WERI-Rb-1 (cell line): ENCODE data around the gene PHF12.

ENCODE experiments used
- DNase-seq: peaks from one replicate; pipeline ENCODE4 v3.0.0-alpha.2; 2020
- H3K27ac ChIP-seq: fragments of 250-450 bp; sonication (Bioruptor Pico); 2 replicates; pipeline ENCODE4 v1.5.1; 2020; ENCODE audit warnings: mild to moderate bottlenecking, moderate library complexity
- H3K27me3 ChIP-seq: fragments of 250-450 bp; sonication (Bioruptor Pico); 2 replicates; pipeline ENCODE4 v1.5.1; 2021; ENCODE audit warnings: mild to moderate bottlenecking, low read depth, moderate library complexity; ENCODE audit not compliant: insufficient read depth, severe bottlenecking
- H3K36me3 ChIP-seq: fragments of 250-450 bp; sonication (Bioruptor Pico); 2 replicates; pipeline ENCODE4 v1.5.1; 2020; ENCODE audit warnings: mild to moderate bottlenecking, moderate library complexity
- H3K4me3 ChIP-seq: 2 replicates; pipeline ENCODE4 v1.5.1; 2011; ENCODE audit warnings: low read depth, mild to moderate bottlenecking, control low read depth, low read length
- H3K9me3 ChIP-seq: fragments of 250-450 bp; sonication (Bioruptor Pico); 2 replicates; pipeline ENCODE4 v1.5.1; 2021; ENCODE audit warnings: mild to moderate bottlenecking, moderate library complexity; ENCODE audit not compliant: severe bottlenecking
- TF ChIP-seq, protein P1 (sequence below): IDR thresholded peaks from 2 replicates; pipeline ENCODE4 v1.5.1; 2011; ENCODE audit warnings: low read depth, mild to moderate bottlenecking, control low read depth, inconsistent platforms, low read length

Gene PHF12

DNA sequence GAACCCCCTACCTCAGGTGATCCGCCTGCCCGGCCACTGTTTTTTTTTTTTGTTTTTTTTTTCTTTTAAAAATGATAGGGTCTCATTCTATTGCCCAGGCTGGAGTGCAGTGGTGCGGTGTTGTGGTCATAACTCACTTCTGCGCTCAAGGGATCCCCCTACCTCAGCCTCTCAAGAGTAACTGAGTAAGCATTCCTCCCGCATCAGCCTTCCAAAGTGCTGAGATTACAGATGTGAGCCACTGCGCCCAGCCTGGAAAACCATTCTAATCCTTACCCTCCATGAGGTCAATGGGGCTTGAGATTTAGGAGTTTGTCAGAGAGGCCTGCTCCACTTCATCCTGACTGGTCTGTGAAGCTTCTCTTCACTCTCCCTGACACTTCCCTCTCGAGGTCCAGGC lies 84.0 kb downstream of the PHF12 start:
- DNase-seq, result no peak
- TF ChIP-seq, protein P1, sequence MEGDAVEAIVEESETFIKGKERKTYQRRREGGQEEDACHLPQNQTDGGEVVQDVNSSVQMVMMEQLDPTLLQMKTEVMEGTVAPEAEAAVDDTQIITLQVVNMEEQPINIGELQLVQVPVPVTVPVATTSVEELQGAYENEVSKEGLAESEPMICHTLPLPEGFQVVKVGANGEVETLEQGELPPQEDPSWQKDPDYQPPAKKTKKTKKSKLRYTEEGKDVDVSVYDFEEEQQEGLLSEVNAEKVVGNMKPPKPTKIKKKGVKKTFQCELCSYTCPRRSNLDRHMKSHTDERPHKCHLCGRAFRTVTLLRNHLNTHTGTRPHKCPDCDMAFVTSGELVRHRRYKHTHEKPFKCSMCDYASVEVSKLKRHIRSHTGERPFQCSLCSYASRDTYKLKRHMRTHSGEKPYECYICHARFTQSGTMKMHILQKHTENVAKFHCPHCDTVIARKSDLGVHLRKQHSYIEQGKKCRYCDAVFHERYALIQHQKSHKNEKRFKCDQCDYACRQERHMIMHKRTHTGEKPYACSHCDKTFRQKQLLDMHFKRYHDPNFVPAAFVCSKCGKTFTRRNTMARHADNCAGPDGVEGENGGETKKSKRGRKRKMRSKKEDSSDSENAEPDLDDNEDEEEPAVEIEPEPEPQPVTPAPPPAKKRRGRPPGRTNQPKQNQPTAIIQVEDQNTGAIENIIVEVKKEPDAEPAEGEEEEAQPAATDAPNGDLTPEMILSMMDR, result no peak
- Histone ChIP-seq H3K4me3 (no peak overlapping the region), H3K36me3 (no peaks in the 10 kb centered on the region), H3K27ac (peak overlapping the region; percentile 58; the same call in 1 of the 2 replicates), H3K27me3 (no peaks in the 10 kb centered on the region), H3K9me3 (no peaks in the 10 kb centered on the region)

DNA sequence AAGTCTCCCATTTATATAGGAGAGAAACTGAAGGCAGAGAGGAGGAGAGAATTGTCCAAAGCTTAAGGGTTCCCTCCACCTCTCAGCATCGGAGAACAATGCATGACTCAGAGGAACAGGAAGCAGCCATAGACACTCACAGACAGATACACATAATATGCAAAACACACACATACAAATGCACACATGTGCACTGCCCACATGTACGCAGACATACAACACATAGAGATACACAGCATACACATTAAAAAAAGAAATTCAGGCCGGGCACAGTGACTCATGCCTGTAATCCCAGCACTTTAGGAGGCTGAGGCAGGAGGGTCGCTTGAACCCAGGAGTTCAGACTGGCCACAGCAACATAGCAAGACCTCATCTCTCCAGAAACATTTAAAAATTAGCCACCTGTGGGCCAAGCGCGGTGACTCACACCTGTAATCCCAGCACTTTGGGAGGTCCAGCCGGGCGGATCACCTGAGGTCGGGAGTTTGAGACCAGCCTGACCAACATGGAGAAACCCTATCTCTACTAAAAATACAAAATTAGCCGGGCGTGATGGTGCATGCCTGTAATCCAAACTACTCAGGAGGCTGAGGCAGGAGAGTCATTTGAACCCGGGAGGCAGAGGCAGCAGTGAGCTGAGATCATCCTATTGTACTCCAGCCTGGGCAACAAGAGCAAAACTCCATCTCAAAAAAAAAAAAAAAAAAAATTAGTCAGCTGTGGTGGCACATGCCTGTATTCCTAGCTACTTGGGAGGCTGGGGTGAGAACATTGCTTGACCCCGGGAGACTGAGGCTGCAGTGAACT lies 85.2 kb downstream of the PHF12 start:
- Histone ChIP-seq H3K27ac (no peak overlapping the region), H3K4me3 (no peak overlapping the region), H3K9me3 (no peaks in the 10 kb centered on the region), H3K36me3 (no peaks in the 10 kb centered on the region), H3K27me3 (no peaks in the 10 kb centered on the region)
- DNase-seq, result no peak
- TF ChIP-seq, protein P1, result no peak

DNA sequence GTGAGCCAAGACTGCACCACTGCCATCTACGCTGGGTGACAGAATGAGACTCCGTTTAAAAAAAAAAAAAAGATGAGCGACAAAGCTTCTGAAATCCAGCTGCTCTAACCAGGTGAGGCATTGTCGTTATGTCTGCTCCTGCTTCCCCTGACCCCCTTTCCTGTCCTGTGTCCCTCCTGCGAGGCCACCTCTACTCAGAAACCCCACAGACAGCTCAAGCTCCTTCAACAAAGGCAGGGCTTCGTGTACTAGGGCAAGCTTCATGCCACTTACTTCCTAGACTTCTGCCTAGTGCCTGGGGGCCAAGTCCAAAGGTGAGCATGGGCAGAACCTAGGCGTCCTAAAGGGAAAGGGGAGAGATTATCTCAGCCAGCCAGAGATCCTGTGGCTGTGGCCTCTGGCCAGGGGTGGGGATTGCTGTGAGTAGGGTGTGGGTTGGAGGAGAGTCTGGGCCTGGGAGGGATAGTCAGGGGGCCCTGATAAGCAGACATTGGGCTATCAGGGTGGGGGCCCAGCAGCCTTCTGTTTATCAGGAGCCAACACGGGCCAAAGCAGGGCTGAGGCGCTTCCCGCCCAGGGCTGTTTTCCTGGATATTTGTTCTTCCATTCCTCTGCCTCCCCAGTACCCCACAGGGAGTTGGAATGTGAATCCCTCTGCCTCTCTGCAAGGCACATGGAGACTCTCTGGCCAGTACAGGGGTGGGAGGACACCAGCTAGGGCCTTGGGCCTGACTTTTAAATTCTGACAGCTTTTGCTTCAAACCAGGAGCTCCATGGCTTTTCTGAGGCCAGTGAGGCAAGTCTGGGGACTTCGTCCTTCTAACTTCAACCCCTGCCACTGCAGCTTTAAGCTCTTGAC lies 86.1 kb downstream of the PHF12 start:
- TF ChIP-seq, protein P1, result no peak
- no peak overlapping the region for H3K27ac ChIP-seq
- H3K9me3 ChIP-seq, result no peaks in the 10 kb centered on the region
- no peaks in the 10 kb centered on the region for H3K27me3 ChIP-seq
- H3K36me3 ChIP-seq, result peaks cover 7% of the 10 kb centered on the region
- no peak for DNase-seq
- no peak overlapping the region for H3K4me3 ChIP-seq

DNA sequence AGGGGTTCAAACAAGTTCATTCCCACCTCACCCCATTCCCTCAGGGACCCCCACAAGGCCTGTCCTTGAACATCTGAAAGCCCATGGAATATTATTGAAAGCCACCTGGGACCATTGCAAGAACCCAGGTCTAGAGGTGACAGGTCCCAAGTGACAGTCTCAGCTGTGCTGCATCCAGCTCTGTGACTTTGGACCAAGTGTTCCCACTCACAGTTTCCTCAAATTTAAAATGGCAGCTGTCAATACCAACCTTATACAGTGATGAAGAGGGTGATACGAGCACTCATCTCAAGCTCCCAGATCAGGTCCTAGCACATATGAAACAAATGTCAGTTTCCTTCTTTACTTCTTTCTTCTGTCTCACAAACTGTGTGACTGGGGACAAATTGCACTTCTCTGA lies 87.4 kb downstream of the PHF12 start:
- no peak for DNase-seq
- Histone ChIP-seq H3K4me3 (no peak overlapping the region), H3K27me3 (no peaks in the 10 kb centered on the region), H3K27ac (no peak overlapping the region), H3K36me3 (peaks cover 13% of the 10 kb centered on the region), H3K9me3 (no peaks in the 10 kb centered on the region)
- TF ChIP-seq, protein P1, result no peak

DNA sequence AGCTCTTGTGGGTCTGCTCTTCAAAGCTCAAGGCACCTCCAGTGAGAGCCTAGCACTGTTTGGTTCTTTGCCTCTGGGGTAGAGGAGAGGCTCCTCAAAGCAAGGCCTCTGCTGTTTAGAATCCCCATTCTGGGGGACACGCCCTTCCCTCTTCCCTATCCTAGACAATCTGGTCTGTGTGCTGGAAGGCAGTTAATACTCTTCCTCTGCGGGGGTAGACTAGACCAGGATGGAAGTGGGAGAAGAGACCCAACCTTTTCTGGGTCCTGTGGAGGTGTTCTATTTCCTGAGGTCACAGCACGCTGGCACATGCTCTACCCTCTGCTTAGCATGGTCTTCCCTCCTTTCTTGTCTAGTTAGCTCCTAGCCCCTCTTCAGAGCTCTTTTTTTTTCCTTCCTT lies 88.8 kb downstream of the PHF12 start:
- Histone ChIP-seq H3K9me3 (no peaks in the 10 kb centered on the region), H3K27ac (no peak overlapping the region), H3K4me3 (no peak overlapping the region), H3K27me3 (no peaks in the 10 kb centered on the region), H3K36me3 (peaks cover 27% of the 10 kb centered on the region)
- TF ChIP-seq, protein P1, result no peak
- DNase-seq, result no peak
